Stimulated activated effector memory CD8-positive, alpha-beta T cell treated with anti-CD3 and anti-CD28 coated beads, Interleukin-12 subunit alpha, Interleukin-12 subunit beta, amount 100 ng/mL, for 72 hours (primary cell): ENCODE results near the gene S100A1.
"Not testable (repeated sequence)": the region's sequence is repeated elsewhere in the genome, so short reads cannot be mapped to it uniquely, and the experiment has no call there.

ENCODE experiments used
- ATAC-seq: fragments of 150-1000 bp; cut with Tn5 transposase; 2 replicates; pipeline ENCODE4 v1.10.0; 2021
- DNase-seq, 2 donors: peaks; one replicate each; pipeline ENCODE4 v3.0.0; 2021 to 2022; ENCODE audit warnings: low spot score in 2 of 2
- H3K27ac Mint-ChIP-seq: one replicate; pipeline ENCODE4 v1.8.0; 2022; ENCODE audit warnings: mild to moderate bottlenecking, mixed read lengths
- H3K36me3 Mint-ChIP-seq: one replicate; pipeline ENCODE4 v1.8.0; 2022; ENCODE audit warnings: mild to moderate bottlenecking, mixed read lengths
- H3K4me1 Mint-ChIP-seq: one replicate; pipeline ENCODE4 v1.8.0; 2022; ENCODE audit warnings: mixed read lengths
- H3K4me3 Mint-ChIP-seq: one replicate; pipeline ENCODE4 v1.8.0; 2022; ENCODE audit warnings: mild to moderate bottlenecking, mixed read lengths
- H3K9me3 Mint-ChIP-seq: one replicate; pipeline ENCODE4 v1.8.0; 2022; ENCODE audit warnings: mixed read lengths

The S100A1 gene

GRCh38 chr1:153627715-153628626, at the start of gene S100A1:
S100A1 (plus strand) TSS chr1:153628434; CDS start chr1:153630522, 2,088 bp downstream.
- ATAC-seq (no peak), DNase-seq (no peak)
- Mint-ChIP-seq H3K9me3 (no peaks in the 10 kb centered on the region), H3K27ac (peak within 1 kb of the TSS; percentile 56), H3K4me3 (no peak within 1 kb of the TSS), H3K36me3 (no peaks in the 10 kb centered on the region), H3K4me1 (peaks cover 20% of the 10 kb centered on the region)

GRCh38 chr1:153578490-153578889, 49.7 kb upstream of the S100A1 start:
- no peak for ATAC-seq
- Mint-ChIP-seq H3K36me3 (no peaks in the 10 kb centered on the region), H3K27ac (no peak overlapping the region), H3K9me3 (no peaks in the 10 kb centered on the region), H3K4me1 (peaks cover 10% of the 10 kb centered on the region), H3K4me3 (no peak overlapping the region)
- no peak for DNase-seq

- Mint-ChIP-seq H3K36me3 (no peaks in the 10 kb centered on the region), H3K27ac (no peak overlapping the region), H3K9me3 (no peaks in the 10 kb centered on the region), H3K4me3 (no peak overlapping the region), H3K4me1 (peaks cover 10% of the 10 kb centered on the region)
- no peak for ATAC-seq
- DNase-seq: no peak
These were observed 49.3 kb upstream of the S100A1 start for GRCh38 chr1:153578936-153579335.

GRCh38 chr1:153582836-153583235, 45.4 kb upstream of the S100A1 start:
- not testable (repeated sequence) for ATAC-seq, H3K4me1 Mint-ChIP-seq, H3K36me3 Mint-ChIP-seq, H3K27ac Mint-ChIP-seq, H3K4me3 Mint-ChIP-seq, H3K9me3 Mint-ChIP-seq, DNase-seq

GRCh38 chr1:153583514-153583913, 44.7 kb upstream of the S100A1 start:
- not testable (repeated sequence) for ATAC-seq, H3K4me3 Mint-ChIP-seq, DNase-seq, H3K36me3 Mint-ChIP-seq, H3K9me3 Mint-ChIP-seq, H3K27ac Mint-ChIP-seq, H3K4me1 Mint-ChIP-seq

GRCh38 chr1:153583976-153584375, 44.3 kb upstream of the S100A1 start:
- H3K4me3 Mint-ChIP-seq: no peak overlapping the region
- ATAC-seq (no peak), DNase-seq (no peak)
- no peaks in the 10 kb centered on the region for H3K4me1 Mint-ChIP-seq
- H3K36me3 Mint-ChIP-seq: no peaks in the 10 kb centered on the region
- H3K9me3 Mint-ChIP-seq: no peaks in the 10 kb centered on the region
- H3K27ac Mint-ChIP-seq: no peak overlapping the region

GRCh38 chr1:153585006-153585405, 43.2 kb upstream of the S100A1 start:
- ATAC-seq (no peak), DNase-seq (no peak)
- Mint-ChIP-seq H3K27ac (no peak overlapping the region), H3K4me1 (no peaks in the 10 kb centered on the region), H3K4me3 (no peak overlapping the region), H3K36me3 (no peaks in the 10 kb centered on the region), H3K9me3 (no peaks in the 10 kb centered on the region)

GRCh38 chr1:153586347-153586746, 41.9 kb upstream of the S100A1 start:
- H3K27ac Mint-ChIP-seq: no peak overlapping the region
- no peaks in the 10 kb centered on the region for H3K36me3 Mint-ChIP-seq
- ATAC-seq: no peak

GRCh38 chr1:153587314-153587713, 40.9 kb upstream of the S100A1 start:
- Mint-ChIP-seq H3K27ac (no peak overlapping the region), H3K4me1 (no peaks in the 10 kb centered on the region), H3K36me3 (no peaks in the 10 kb centered on the region), H3K9me3 (no peaks in the 10 kb centered on the region), H3K4me3 (no peak overlapping the region)
- ATAC-seq: no peak
- DNase-seq: no peak

More at GRCh38 chr1:153586347-153586746, 41.9 kb upstream of the S100A1 start:
- Mint-ChIP-seq H3K9me3 (no peaks in the 10 kb centered on the region), H3K4me1 (no peaks in the 10 kb centered on the region), H3K4me3 (no peak overlapping the region)
- DNase-seq: no peak

- not testable (repeated sequence) for H3K27ac Mint-ChIP-seq, H3K9me3 Mint-ChIP-seq, H3K4me1 Mint-ChIP-seq, H3K4me3 Mint-ChIP-seq, DNase-seq, ATAC-seq, H3K36me3 Mint-ChIP-seq
These were observed 40.2 kb upstream of the S100A1 start for GRCh38 chr1:153588033-153588432.

- ATAC-seq (no peak), DNase-seq (no peak)
- no peaks in the 10 kb centered on the region for H3K36me3 Mint-ChIP-seq
- no peaks in the 10 kb centered on the region for H3K9me3 Mint-ChIP-seq
- H3K4me1 Mint-ChIP-seq: no peaks in the 10 kb centered on the region
- H3K27ac Mint-ChIP-seq: no peak overlapping the region
- no peak overlapping the region for H3K4me3 Mint-ChIP-seq
These were observed 39.8 kb upstream of the S100A1 start for GRCh38 chr1:153588482-153588881.

- Mint-ChIP-seq H3K36me3 (no peaks in the 10 kb centered on the region), H3K27ac (no peak overlapping the region), H3K4me1 (peaks cover 10% of the 10 kb centered on the region), H3K4me3 (no peak overlapping the region), H3K9me3 (no peaks in the 10 kb centered on the region)
- no peak for DNase-seq
- no peak for ATAC-seq
These were observed 35.5 kb upstream of the S100A1 start for GRCh38 chr1:153592748-153593147.

GRCh38 chr1:153597206-153597605, 31.0 kb upstream of the S100A1 start:
- Mint-ChIP-seq H3K27ac (peak overlapping the region; percentile 63), H3K4me3 (peak overlapping the region; percentile 29), H3K36me3 (no peaks in the 10 kb centered on the region), H3K4me1 (peaks cover 15% of the 10 kb centered on the region), H3K9me3 (no peaks in the 10 kb centered on the region)
- ATAC-seq: peak; percentile 98
- DNase-seq: no peak

- H3K27ac Mint-ChIP-seq: no peak overlapping the region
- DNase-seq (no peak), ATAC-seq (peak; percentile 75)
- H3K36me3 Mint-ChIP-seq: no peaks in the 10 kb centered on the region
- H3K9me3 Mint-ChIP-seq: no peaks in the 10 kb centered on the region
- H3K4me1 Mint-ChIP-seq: peaks cover 15% of the 10 kb centered on the region
- no peak overlapping the region for H3K4me3 Mint-ChIP-seq
These were observed 29.7 kb upstream of the S100A1 start for GRCh38 chr1:153598309-153599172.

- Mint-ChIP-seq H3K4me3 (no peak overlapping the region), H3K9me3 (no peaks in the 10 kb centered on the region)
These were observed 28.4 kb upstream of the S100A1 start for GRCh38 chr1:153599847-153600246.

More at GRCh38 chr1:153599847-153600246, 28.4 kb upstream of the S100A1 start:
- no peak overlapping the region for H3K27ac Mint-ChIP-seq
- no peak for DNase-seq
- H3K4me1 Mint-ChIP-seq: peaks cover 15% of the 10 kb centered on the region
- no peak for ATAC-seq
- H3K36me3 Mint-ChIP-seq: no peaks in the 10 kb centered on the region
